Stimulated activated CD8-positive, alpha-beta memory T cell treated with anti-CD3 and anti-CD28 coated beads, Interleukin-2, amount 100 ng/mL, for 48 hours (primary cell): Measurements from ENCODE around the gene HIPK2.
A peak's percentile ranks its signal among the peaks of the same experiment; 100 is the strongest.
"Not testable (repeated sequence)": the region's sequence is repeated elsewhere in the genome, so short reads cannot be mapped to it uniquely, and the experiment has no call there.

Source experiments
- DNase-seq, 2 donors: peaks; one replicate each; pipeline ENCODE4 v3.0.0-alpha.2; 2020; ENCODE audit warnings: low read depth in 2 of 2

Gene HIPK2

GRCh38 chr7:139673762-139674161 is 104.0 kb downstream of the HIPK2 start:
- no peak for DNase-seq

- peak in 1 of 2 donors; percentile 21 for DNase-seq
Measured at GRCh38 chr7:139673230-139673629, 104.6 kb downstream of the HIPK2 start.

GRCh38 chr7:139671967-139672366 is 105.8 kb downstream of the HIPK2 start:
- DNase-seq, result no peak

- not testable (repeated sequence) for DNase-seq
Measured at GRCh38 chr7:139670662-139671061, 107.1 kb downstream of the HIPK2 start.

- DNase-seq, result no peak
Measured at GRCh38 chr7:139669106-139670061, 108.4 kb downstream of the HIPK2 start.

- no peak for DNase-seq
Measured at GRCh38 chr7:139667377-139667776, 110.4 kb downstream of the HIPK2 start.

- no peak for DNase-seq
Measured at GRCh38 chr7:139666501-139666900, 111.3 kb downstream of the HIPK2 start.

- no peak for DNase-seq
Measured at GRCh38 chr7:139664434-139664833, 113.4 kb downstream of the HIPK2 start.

- no peak for DNase-seq
Measured at GRCh38 chr7:139663608-139664177, 114.1 kb downstream of the HIPK2 start.

- DNase-seq, result no peak
Measured at GRCh38 chr7:139661903-139662302, 115.9 kb downstream of the HIPK2 start.

GRCh38 chr7:139661043-139661440 is 116.8 kb downstream of the HIPK2 start:
- no peak for DNase-seq

GRCh38 chr7:139660317-139661042 is 117.3 kb downstream of the HIPK2 start:
- no peak for DNase-seq

GRCh38 chr7:139659922-139660316 is 117.9 kb downstream of the HIPK2 start:
- no peak for DNase-seq

- no peak for DNase-seq
Measured at GRCh38 chr7:139658908-139659675, 118.7 kb downstream of the HIPK2 start.

- no peak for DNase-seq
Measured at GRCh38 chr7:139658296-139658695, 119.5 kb downstream of the HIPK2 start.

GRCh38 chr7:139657725-139658124 is 120.1 kb downstream of the HIPK2 start:
- DNase-seq, result no peak

- no peak for DNase-seq
Measured at GRCh38 chr7:139656387-139656786, 121.4 kb downstream of the HIPK2 start.

GRCh38 chr7:139655305-139655704 is 122.5 kb downstream of the HIPK2 start:
- no peak for DNase-seq

- DNase-seq, result no peak
Measured at GRCh38 chr7:139654276-139655181, 123.3 kb downstream of the HIPK2 start.

- no peak for DNase-seq
Measured at GRCh38 chr7:139651914-139652313, 125.9 kb downstream of the HIPK2 start.

GRCh38 chr7:139651308-139651707 is 126.5 kb downstream of the HIPK2 start:
- no peak for DNase-seq
